ENCODE results near the gene CADM4. TPM values are rescaled to one million over a fixed set of nuclear protein-coding genes. Genes with fewer than 3 reads are reported as not detected.
A peak's percentile ranks its signal among the peaks of the same experiment; 100 is the strongest.

The CADM4 gene
- polyA plus RNA-seq, 1 donor (not counting 4 experiments of a cell fraction or from before 2014, with no cell fraction given), result 4.3 TPM

GRCh38 chr19:43673637-43674036 lies 34.0 kb upstream of the CADM4 start:
- Histone ChIP-seq H3K9ac (ENCODE audit: control insufficient read depth, extremely low read depth, insufficient read depth, low read length) (no peak overlapping the region), H3K36me3 (ENCODE audit: control insufficient read depth in 2 of 2, extremely low read depth in 1 of 2, insufficient read depth in 2 of 2, low read length in 2 of 2) (no peaks in the 10 kb centered on the region), H3K4me2 (ENCODE audit: control insufficient read depth, extremely low read depth, insufficient read depth, low read depth, low read length) (no peak overlapping the region), H3K79me2 (ENCODE audit: control insufficient read depth, insufficient read depth, low read length) (peaks cover 2% of the 10 kb centered on the region), H3K27ac (ENCODE audit: control insufficient read depth, insufficient read depth, low read length) (no peak overlapping the region), H2AFZ (ENCODE audit: control insufficient read depth, low read length) (no peak overlapping the region), H3K27me3 (ENCODE audit: control insufficient read depth, extremely low read depth, insufficient read depth, low read length) (no peaks in the 10 kb centered on the region), H3K9me1 (ENCODE audit: control insufficient read depth, extremely low read depth, insufficient read depth, low read length) (peaks cover 2% of the 10 kb centered on the region), H3K4me3 (ENCODE audit: control insufficient read depth in 2 of 3, extremely low read depth in 1 of 3, insufficient read depth in 2 of 3, low read depth in 1 of 3, low read length in 3 of 3) (no peak overlapping the region), H3K4me1 (ENCODE audit: control insufficient read depth, extremely low read depth, insufficient read depth, low read length) (peaks cover 28% of the 10 kb centered on the region), H4K20me1 (ENCODE audit: control insufficient read depth, extremely low read depth, insufficient read depth, low read length) (no peaks in the 10 kb centered on the region), H3K9me3 (ENCODE audit: control insufficient read depth, low read depth, low read length) (no peaks in the 10 kb centered on the region)
- no peak for TF ChIP-seq CTCF (optimal IDR thresholded peaks at IDR 0.05 in 1 of 3, IDR thresholded peaks at IDR 0.05 in 1 of 3, conservative IDR thresholded peaks at IDR 0.05 in 1 of 3; ENCODE audit: extremely low read depth in 1 of 3, insufficient read depth in 2 of 3, low read length in 3 of 3)
- no peak for TF ChIP-seq EZH2 (IDR thresholded peaks at IDR 0.05; ENCODE audit: low read length)
- dilution Hi-C loops (cut with MboI; ENCODE audit: extremely low pct_ligation_motif_present, low sequenced_read_pairs), result no loop called here
- FAIRE-seq (no peak), DNase-seq (ENCODE audit: low read depth, low spot score) (no peak)

GRCh38 chr19:43672061-43672679 lies 32.5 kb upstream of the CADM4 start:
- DNase-seq (ENCODE audit: low read depth, low spot score) (no peak), FAIRE-seq (no peak)
- Histone ChIP-seq H3K4me2 (ENCODE audit: control insufficient read depth, extremely low read depth, insufficient read depth, low read depth, low read length) (no peak overlapping the region), H3K4me1 (ENCODE audit: control insufficient read depth, extremely low read depth, insufficient read depth, low read length) (peaks cover 34% of the 10 kb centered on the region), H2AFZ (ENCODE audit: control insufficient read depth, low read length) (peak overlapping the region; percentile 6), H3K4me3 (ENCODE audit: control insufficient read depth in 2 of 3, extremely low read depth in 1 of 3, insufficient read depth in 2 of 3, low read depth in 1 of 3, low read length in 3 of 3) (no peak overlapping the region), H3K27ac (ENCODE audit: control insufficient read depth, insufficient read depth, low read length) (no peak overlapping the region), H3K79me2 (ENCODE audit: control insufficient read depth, insufficient read depth, low read length) (peaks cover 10% of the 10 kb centered on the region), H3K27me3 (ENCODE audit: control insufficient read depth, extremely low read depth, insufficient read depth, low read length) (no peaks in the 10 kb centered on the region), H3K9me3 (ENCODE audit: control insufficient read depth, low read depth, low read length) (no peaks in the 10 kb centered on the region), H3K36me3 (ENCODE audit: control insufficient read depth in 2 of 2, extremely low read depth in 1 of 2, insufficient read depth in 2 of 2, low read length in 2 of 2) (peaks cover 2 to 7% of the 10 kb centered on the region in 2 experiments), H3K9me1 (ENCODE audit: control insufficient read depth, extremely low read depth, insufficient read depth, low read length) (peaks cover 2% of the 10 kb centered on the region), H3K9ac (ENCODE audit: control insufficient read depth, extremely low read depth, insufficient read depth, low read length) (no peak overlapping the region), H4K20me1 (ENCODE audit: control insufficient read depth, extremely low read depth, insufficient read depth, low read length) (peaks cover 8% of the 10 kb centered on the region)
- TF ChIP-seq CTCF (optimal IDR thresholded peaks at IDR 0.05 in 1 of 3, IDR thresholded peaks at IDR 0.05 in 1 of 3, conservative IDR thresholded peaks at IDR 0.05 in 1 of 3; ENCODE audit: extremely low read depth in 1 of 3, insufficient read depth in 2 of 3, low read length in 3 of 3) (no peak), EZH2 (IDR thresholded peaks at IDR 0.05; ENCODE audit: low read length) (no peak)
- dilution Hi-C loops (cut with MboI; ENCODE audit: extremely low pct_ligation_motif_present, low sequenced_read_pairs), result no loop called here

Data from keratinocyte (primary cell).